GM19328 (cell line): ENCODE data around the gene GTF2H2C.
"Not testable (repeated sequence)": the region's sequence is repeated elsewhere in the genome, so short reads cannot be mapped to it uniquely, and the experiment has no call there.

Experiments used
- ATAC-seq: cut with Tn5 transposase; IDR thresholded peaks from one replicate; pipeline ENCODE4 v1.9.1; 2021; ENCODE audit warnings: mild to moderate bottlenecking, moderate library complexity; ENCODE audit not compliant: unreplicated experiment

Gene GTF2H2C

GRCh38 chr5:69560587-69561431, 818 bp downstream of the GTF2H2C start:
- not testable (repeated sequence) for ATAC-seq

- not testable (repeated sequence) for ATAC-seq
Measured at GRCh38 chr5:69566172-69566571, 6.2 kb downstream of the GTF2H2C start.

GRCh38 chr5:69568072-69568471, 8.1 kb downstream of the GTF2H2C start:
- not testable (repeated sequence) for ATAC-seq

DNA sequence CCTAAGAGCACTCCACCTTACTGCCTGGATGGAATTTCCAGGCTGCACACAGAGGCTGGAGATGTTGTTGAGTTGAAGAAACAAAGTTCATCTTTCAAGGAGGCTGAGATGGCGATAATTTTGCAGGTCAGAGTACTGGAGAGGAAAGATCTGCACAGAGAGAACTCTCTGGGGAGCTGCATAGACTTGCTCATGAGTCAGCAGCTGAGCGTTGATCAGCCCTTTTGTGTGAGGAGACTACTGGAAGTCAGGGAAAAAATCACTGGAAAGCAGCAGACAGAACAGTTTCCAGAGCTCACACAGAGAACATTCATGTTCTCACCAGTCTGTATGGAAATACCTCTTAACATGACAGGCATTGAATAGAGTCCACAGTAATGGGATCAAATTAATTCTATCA, 23.4 kb downstream of the GTF2H2C start:
- ATAC-seq = not testable (repeated sequence)

DNA sequence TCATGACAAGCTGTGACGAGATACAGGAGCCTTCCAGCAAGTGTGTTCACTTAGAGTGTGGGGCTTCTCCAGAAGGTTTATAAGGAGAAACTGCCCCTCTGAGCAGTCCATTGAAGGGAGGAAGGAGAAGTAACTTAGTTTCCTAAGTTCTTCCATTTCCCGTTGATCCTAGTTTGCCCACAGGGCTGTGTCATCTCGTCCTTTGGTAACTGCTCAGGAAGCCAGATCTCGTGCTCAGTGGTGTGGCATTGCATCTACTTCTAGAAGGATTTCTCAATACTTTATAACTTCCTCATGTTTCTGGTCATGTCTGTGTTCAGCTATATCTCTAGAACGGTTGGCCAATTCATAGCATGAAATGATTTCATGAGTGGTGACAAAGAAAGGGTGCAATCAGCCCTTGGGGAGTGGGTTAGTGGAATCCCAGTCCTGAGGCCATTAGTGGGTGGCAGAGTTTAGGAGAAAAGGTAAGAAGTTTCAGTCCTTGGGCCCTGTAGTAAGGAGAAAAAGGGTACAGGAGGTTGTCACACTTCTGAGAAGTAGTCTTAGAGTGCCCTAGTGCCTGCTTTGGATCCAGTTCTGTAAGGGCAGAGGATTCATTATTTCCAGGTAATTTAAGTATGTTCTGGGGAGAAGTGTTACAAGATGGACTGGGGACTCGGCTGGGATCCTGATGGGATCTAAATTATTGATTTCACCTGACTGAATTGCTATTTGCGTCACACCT, 36.3 kb downstream of the GTF2H2C start:
- ATAC-seq = not testable (repeated sequence)

DNA sequence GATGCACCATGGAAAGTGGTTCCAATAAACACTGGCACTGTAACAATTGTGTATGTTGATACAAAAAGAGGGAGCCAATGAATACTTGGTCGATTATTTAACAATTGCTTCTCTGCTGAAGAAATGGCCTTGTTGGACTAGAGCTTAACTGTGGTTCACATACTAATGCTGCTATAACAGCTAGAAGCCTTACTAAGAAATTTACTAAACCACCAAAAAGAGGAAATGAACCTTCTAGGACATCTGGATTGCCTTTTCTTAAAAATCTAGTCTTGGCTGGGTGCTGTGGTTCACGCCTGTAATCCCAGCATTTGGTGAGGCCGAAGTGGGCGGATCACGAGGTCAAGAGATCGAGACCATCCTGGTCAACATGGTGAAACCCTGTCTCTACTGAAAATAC, 42.0 kb downstream of the GTF2H2C start:
- peak; percentile 79 for ATAC-seq

DNA sequence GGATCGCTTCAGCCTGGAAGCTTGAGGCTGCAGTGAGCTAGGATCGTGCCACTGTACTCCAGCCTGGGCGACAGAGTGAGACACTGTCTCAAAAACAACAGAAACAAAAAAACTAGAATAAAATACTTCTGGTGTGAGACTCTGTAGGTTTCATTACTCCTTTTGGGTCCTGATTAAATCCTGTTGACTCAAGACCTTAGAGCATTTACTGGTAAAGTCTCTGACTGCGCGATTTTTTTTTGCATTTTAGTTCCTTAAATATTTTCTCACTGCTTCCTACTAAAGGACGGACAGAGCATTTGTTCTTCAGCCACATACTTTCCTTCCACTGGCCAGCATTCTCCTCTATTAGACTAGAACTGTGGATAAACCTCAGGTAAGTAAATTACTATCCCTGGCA, 46.8 kb downstream of the GTF2H2C start:
- ATAC-seq = not testable (repeated sequence)

- ATAC-seq = not testable (repeated sequence)
Measured at GRCh38 chr5:69607750-69608149, 47.8 kb downstream of the GTF2H2C start.

GRCh38 chr5:69608861-69609496, 49.0 kb downstream of the GTF2H2C start:
- not testable (repeated sequence) for ATAC-seq

GRCh38 chr5:69614843-69615242, 54.9 kb downstream of the GTF2H2C start:
- not testable (repeated sequence) for ATAC-seq

DNA sequence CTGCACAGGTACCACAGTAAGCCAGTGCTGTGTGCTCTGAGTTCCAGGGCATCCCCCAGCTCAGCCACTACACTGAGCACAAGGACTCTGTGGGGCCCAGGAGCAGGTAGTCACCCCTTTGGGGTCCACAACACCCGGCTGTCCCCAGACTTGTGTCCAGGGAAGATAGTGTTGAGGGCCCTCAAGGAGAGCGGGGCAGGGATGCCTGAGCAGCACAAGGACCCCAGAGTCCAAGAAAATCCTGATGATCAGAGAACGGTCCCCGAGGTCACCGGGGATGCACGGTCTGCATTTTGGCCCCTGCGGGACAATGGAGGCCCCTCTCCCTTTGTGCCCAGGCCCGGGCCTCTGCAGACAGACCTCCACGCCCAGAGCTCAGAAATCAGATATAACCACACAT, 71.9 kb downstream of the GTF2H2C start:
- ATAC-seq = not testable (repeated sequence)
